GM08714 (cell line): Measurements from ENCODE around the gene CHERP.
"Not testable (repeated sequence)": the region's sequence is repeated elsewhere in the genome, so short reads cannot be mapped to it uniquely, and the experiment has no call there.

Experiments
- H3K4me3 ChIP-seq: fragments of 200-500 bp; sonication (Bioruptor generic); 2 replicates; pipeline ENCODE4 v1.5.1; 2014; ENCODE audit warnings: mild to moderate bottlenecking, low read length, inconsistent platforms
- ZNF274 ChIP-seq: IDR thresholded peaks from 2 replicates; pipeline ENCODE4 v1.6.1; 2012; ENCODE audit warnings: mild to moderate bottlenecking, low read depth, low read length

The CHERP gene

DNA sequence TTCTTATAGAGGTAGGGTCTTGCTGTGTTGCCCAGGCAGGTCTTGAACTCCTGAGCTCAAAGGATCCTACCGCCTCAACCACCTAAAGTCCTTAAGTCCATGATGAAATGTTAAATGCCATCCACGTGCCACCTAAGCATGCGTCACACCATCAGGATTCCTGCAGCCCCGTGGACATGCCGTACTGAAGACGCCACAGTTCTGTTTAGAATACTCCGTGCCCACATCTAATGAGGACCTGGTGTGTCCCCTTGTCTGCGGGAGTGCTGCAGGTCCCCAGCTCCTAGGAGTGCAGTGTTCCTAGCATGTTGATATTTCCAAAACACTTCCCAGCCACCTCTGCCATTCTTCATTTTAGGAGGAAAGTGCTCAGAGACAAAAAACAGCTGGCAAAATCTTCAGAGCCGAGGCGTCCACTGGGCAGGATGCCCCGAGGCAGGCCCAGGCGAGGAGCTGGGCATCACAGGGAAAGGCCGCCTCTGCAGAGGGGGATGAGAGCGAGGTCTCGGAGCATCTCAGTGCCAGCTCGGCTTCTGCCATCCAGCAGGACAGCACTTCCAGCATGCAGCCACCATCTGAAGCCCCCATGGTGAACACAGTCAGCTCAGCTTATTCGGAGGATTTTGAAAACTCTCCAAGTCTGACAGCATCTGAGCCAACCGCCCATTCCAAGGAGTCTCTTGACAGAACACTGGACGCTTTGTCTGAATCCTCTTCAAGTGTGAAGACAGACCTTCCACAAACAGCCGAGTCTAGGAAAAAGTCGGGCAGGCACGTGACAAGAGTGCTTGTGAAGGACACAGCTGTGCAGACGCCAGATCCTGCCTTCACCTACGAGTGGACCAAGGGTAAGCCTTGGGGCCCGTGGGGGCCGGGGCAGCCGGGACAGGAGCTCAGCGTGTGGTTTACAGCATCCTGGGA is 32.8 kb downstream of the CHERP start:
- TF ChIP-seq ZNF274, result no peak
- no peak overlapping the region for H3K4me3 ChIP-seq

- TF ChIP-seq ZNF274, result no peak
- no peak overlapping the region for H3K4me3 ChIP-seq
Observed at GRCh38 chr19:16508546-16508945, 33.7 kb downstream of the CHERP start.

GRCh38 chr19:16506961-16507360 is 35.3 kb downstream of the CHERP start:
- H3K4me3 ChIP-seq, result no peak overlapping the region
- no peak for TF ChIP-seq ZNF274

- H3K4me3 ChIP-seq, result not testable (repeated sequence)
Observed at GRCh38 chr19:16506161-16506560, 36.1 kb downstream of the CHERP start.

GRCh38 chr19:16504271-16504670 is 38.0 kb downstream of the CHERP start:
- no peak for TF ChIP-seq ZNF274

GRCh38 chr19:16497837-16498236 is 44.4 kb downstream of the CHERP start:
- no peak for TF ChIP-seq ZNF274

More at GRCh38 chr19:16504271-16504670, 38.0 kb downstream of the CHERP start:
- H3K4me3 ChIP-seq, result no peak overlapping the region

DNA sequence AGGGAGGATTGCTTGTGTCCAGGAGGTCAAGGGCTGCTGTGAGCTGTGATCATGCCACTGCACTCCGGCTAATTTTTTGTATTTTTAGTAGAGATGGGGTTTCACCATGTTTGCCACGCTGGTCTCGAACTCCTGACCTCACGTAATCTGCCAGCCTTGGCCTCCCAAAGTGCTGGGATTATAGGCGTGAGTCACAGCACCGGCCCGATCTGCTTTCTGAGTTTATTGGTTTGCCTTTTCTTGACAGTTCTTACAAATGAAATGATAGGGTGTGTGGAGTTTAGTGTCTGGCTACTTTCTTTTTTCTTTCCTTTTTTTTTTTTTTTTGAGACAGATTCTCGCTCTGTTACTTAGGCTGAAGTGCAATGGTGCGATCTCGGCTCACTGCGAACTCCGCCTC is 45.2 kb downstream of the CHERP start:
- peak overlapping the region; percentile 77; the same call in 1 of the 2 replicates for H3K4me3 ChIP-seq
- TF ChIP-seq ZNF274, result no peak

More at GRCh38 chr19:16497837-16498236, 44.4 kb downstream of the CHERP start:
- H3K4me3 ChIP-seq, result no peak overlapping the region

DNA sequence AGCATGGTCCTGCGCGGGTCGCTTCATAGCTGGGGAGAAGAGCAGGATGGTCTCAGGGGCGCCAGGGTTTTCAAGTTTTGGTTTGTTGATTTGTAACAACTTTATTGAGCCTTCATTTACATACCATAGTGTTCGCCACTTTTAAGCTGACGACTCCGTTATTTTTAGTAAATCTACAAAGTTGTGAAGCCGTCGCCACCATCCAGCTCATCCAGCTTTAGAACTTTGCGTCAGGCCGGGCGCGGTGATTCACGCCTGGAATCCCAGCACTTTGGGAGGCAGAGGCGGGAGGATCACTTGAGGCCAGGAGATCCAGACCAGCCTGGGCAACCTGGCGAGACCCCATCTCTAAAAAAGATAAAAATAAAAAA is 45.6 kb downstream of the CHERP start:
- peak overlapping the region; percentile 77 for H3K4me3 ChIP-seq
- TF ChIP-seq ZNF274, result no peak

GRCh38 chr19:16495982-16496612 is 46.1 kb downstream of the CHERP start, which contains the start of the genes C19orf44 and CALR3:
C19orf44 (plus strand) TSS chr19:16496394; CDS start chr19:16500793, 4,399 bp downstream.
CALR3 (minus strand) TSS chr19:16496167; CDS start chr19:16496129, 38 bp downstream.
- no peak for TF ChIP-seq ZNF274
- H3K4me3 ChIP-seq, result peak within 1 kb of the TSS; percentile 77

GRCh38 chr19:16486476-16486875 is 55.8 kb downstream of the CHERP start:
- H3K4me3 ChIP-seq, result not testable (repeated sequence)

- TF ChIP-seq ZNF274, result no peak
- no peak overlapping the region for H3K4me3 ChIP-seq
Observed at GRCh38 chr19:16482745-16483144, 59.5 kb downstream of the CHERP start.

GRCh38 chr19:16477311-16477710 is 64.9 kb downstream of the CHERP start:
- no peak overlapping the region for H3K4me3 ChIP-seq
- TF ChIP-seq ZNF274, result no peak

- no peak for TF ChIP-seq ZNF274
- H3K4me3 ChIP-seq, result no peak overlapping the region
Observed at GRCh38 chr19:16476401-16476800, 65.8 kb downstream of the CHERP start.

DNA sequence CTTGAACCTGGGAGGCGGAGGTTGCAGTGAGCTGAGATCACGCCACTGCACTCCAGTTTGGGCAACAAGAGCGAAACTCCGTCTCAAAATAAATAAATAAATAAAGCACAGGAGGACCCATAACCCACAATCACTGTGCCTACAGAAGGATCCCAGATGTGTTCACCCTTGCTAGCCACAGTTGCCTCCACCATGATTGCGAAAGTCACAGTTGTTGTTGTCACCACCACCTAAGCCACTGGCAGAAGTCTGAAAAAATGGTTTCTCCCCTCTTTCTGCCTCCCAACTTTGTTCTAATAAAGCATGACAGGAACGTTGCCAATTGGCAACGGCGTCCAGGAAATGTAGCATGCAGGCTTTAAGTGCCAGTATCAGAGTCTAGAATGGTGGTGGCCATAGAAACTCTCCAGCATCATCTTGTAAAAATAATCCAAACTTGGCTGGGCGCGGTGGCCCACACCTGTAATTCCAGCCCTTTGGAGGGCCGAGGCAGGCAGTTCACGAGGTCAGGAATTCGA is 68.3 kb downstream of the CHERP start:
- no peak for TF ChIP-seq ZNF274

GRCh38 chr19:16472992-16473391 is 69.2 kb downstream of the CHERP start:
- TF ChIP-seq ZNF274, result no peak
- no peak overlapping the region for H3K4me3 ChIP-seq

More for the DNA sequence above, 68.3 kb downstream of the CHERP start:
- H3K4me3 ChIP-seq, result no peak overlapping the region

GRCh38 chr19:16472559-16472899 is 69.7 kb downstream of the CHERP start:
- H3K4me3 ChIP-seq, result peak overlapping the region; percentile 77; the same call in 1 of the 2 replicates
